Gastroesophageal sphincter (tissue), 3 donors: ENCODE data around the gene NEMP1.
A peak's percentile ranks its signal among the peaks of the same experiment; 100 is the strongest.

Experiments
- EP300 ChIP-seq: sonication (generic); formaldehyde crosslinking; IDR thresholded peaks from one replicate; pipeline ENCODE4 v1.6.1; 2017; ENCODE audit warnings: antibody characterized with exemption, mild to moderate bottlenecking
- POLR2A ChIP-seq, 2 donors: fragments of 450-650 bp; IDR thresholded peaks; one replicate each; pipeline ENCODE4 v1.6.1; 2017; ENCODE audit warnings: antibody characterized with exemption in 2 of 2, mild to moderate bottlenecking in 2 of 2, moderate library complexity in 1 of 2
- POLR2AphosphoS5 ChIP-seq: sonication (generic); formaldehyde crosslinking; IDR thresholded peaks from one replicate; pipeline ENCODE4 v1.6.1; 2017; ENCODE audit warnings: antibody characterized with exemption
- TF ChIP-seq, protein P1 (sequence below), 4 experiments: fragments of 200-600 bp in 2 of 4; fragments of 450-650 bp in 2 of 4; sonication (generic) in 1 of 4; IDR thresholded peaks; one replicate each; pipeline ENCODE4 v1.5.1; 2017 to 2019; ENCODE audit warnings: antibody characterized with exemption in 4 of 4, mild to moderate bottlenecking in 2 of 4, moderate library complexity in 2 of 4

DNA sequence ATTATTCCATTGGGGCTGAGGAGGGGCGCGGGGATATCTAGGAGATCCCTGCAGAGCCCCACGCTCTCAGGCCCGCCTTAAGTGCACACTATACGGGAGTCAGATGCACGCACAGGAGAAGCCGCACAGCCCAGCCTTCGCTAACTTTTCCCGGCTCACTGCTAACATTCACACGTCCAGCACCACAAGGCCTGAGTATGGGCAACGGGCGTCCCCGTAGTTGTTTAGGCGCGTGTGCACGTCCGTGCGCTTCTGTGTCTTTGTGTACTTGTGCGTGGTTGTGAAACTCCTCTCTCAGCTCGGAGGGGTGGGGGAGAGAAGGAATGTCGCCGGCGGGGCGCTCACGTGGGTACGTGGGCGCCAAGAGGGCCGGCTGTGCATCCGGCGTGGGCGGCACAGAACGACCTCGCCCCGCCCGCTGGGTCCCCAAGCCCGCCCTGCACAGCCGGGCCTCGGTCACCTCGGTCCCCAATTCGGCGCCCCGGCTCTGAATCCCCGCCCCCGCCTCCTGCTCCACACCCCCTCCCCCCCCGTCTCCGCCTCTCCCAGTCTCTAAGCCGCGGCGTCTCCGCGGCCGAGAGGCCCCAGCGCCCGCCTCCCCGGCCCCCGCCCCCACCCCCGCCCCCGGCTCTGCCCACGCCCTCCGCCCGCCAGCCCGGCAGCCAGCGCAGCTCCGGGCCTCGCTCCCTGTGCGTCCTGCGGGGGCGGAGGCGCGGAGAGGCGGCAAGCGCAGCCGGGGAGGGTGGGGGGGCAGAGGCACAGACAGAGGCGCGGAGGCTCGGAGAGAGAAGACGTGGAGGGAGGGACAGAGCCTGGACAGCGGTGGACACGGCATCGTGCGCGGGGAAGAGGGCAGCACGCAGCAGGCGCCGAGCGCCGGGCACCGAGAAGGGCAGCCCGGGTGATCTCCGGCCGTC is 10.0 kb upstream of the NEMP1 start, which contains the start of gene NAB2:
- TF ChIP-seq, protein P1, sequence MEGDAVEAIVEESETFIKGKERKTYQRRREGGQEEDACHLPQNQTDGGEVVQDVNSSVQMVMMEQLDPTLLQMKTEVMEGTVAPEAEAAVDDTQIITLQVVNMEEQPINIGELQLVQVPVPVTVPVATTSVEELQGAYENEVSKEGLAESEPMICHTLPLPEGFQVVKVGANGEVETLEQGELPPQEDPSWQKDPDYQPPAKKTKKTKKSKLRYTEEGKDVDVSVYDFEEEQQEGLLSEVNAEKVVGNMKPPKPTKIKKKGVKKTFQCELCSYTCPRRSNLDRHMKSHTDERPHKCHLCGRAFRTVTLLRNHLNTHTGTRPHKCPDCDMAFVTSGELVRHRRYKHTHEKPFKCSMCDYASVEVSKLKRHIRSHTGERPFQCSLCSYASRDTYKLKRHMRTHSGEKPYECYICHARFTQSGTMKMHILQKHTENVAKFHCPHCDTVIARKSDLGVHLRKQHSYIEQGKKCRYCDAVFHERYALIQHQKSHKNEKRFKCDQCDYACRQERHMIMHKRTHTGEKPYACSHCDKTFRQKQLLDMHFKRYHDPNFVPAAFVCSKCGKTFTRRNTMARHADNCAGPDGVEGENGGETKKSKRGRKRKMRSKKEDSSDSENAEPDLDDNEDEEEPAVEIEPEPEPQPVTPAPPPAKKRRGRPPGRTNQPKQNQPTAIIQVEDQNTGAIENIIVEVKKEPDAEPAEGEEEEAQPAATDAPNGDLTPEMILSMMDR (IDR thresholded peaks at IDR 0.05): peak in 1 of 4 experiments; percentile 0
- peak; percentile 71 for TF ChIP-seq POLR2A (IDR thresholded peaks at IDR 0.05)
- no peak for TF ChIP-seq EP300
- peak; percentile 98 for TF ChIP-seq POLR2AphosphoS5
